Heart left ventricle (tissue), 16 donors: ENCODE results near the gene NUAK1. TPM values are rescaled to one million over a fixed set of nuclear protein-coding genes. Genes with fewer than 3 reads are reported as not detected.

ENCODE experiments used
- ATAC-seq, 4 donors: fragments of 200-7000 bp; cut with Tn5 transposase; one replicate each; pipeline ENCODE4 v1.9.1; 2020 to 2022; ENCODE audit warnings: moderate library complexity in 4 of 4, mild to moderate bottlenecking in 3 of 4, moderate number of reproducible peaks in 1 of 4
- DNase-seq, 5 donors: peaks; one replicate each; pipeline ENCODE4 v3.0.0-alpha.2; 2020
- H3K27ac ChIP-seq, 12 donors: fragments of 200-600 bp; sonication (generic) in 4 of 12; one replicate each; pipeline versions ENCODE4 v1.5.0 to v1.8.0; 2016 to 2022; ENCODE audit warnings: mild to moderate bottlenecking in 2 of 12
- H3K27me3 ChIP-seq, 9 donors: fragments of 200-600 bp; sonication (generic) in 2 of 9; one replicate each; pipeline versions ENCODE4 v1.5.1 to v1.8.0; 2016 to 2022; ENCODE audit warnings: mild to moderate bottlenecking in 3 of 9
- H3K36me3 ChIP-seq, 9 donors: fragments of 200-600 bp; sonication (generic) in 2 of 9; one replicate each; pipeline versions ENCODE4 v1.5.0 to v1.8.0; 2018 to 2022; ENCODE audit warnings: mild to moderate bottlenecking in 2 of 9
- H3K4me1 ChIP-seq, 12 donors: fragments of 200-600 bp; sonication (generic) in 4 of 12; one replicate each; pipeline versions ENCODE4 v1.5.0 to v1.8.0; 2016 to 2022; ENCODE audit warnings: mild to moderate bottlenecking in 3 of 12
- H3K4me3 ChIP-seq, 12 donors: fragments of 200-600 bp; sonication (generic) in 4 of 12; one replicate each; pipeline versions ENCODE4 v1.5.0 to v1.8.0; 2017 to 2022; ENCODE audit warnings: mild to moderate bottlenecking in 9 of 12, moderate library complexity in 4 of 12
- H3K9me3 ChIP-seq, 12 donors: fragments of 200-600 bp; sonication (generic) in 4 of 12; one replicate each; pipeline versions ENCODE4 v1.5.0 to v1.8.0; 2016 to 2022; ENCODE audit warnings: mild to moderate bottlenecking in 1 of 12
- CTCF ChIP-seq, 12 donors: fragments of 200-600 bp; sonication (generic) in 4 of 12; IDR thresholded peaks; one replicate each; pipeline versions ENCODE4 v1.5.0 to v1.8.0; 2018 to 2022; ENCODE audit warnings: antibody characterized with exemption in 12 of 12, mild to moderate bottlenecking in 5 of 12
- POLR2A ChIP-seq, 2 donors: fragments of 450-650 bp; IDR thresholded peaks; one replicate each; pipeline ENCODE4 v1.6.1; 2017; ENCODE audit warnings: antibody characterized with exemption in 2 of 2, mild to moderate bottlenecking in 2 of 2, moderate library complexity in 2 of 2
- WGBS, 4 donors: extraction: QIAGEN DNeasy Blood & Tissue Kit in 2 of 4; methylation state at CpG; one replicate each; pipeline versions ENCODE4 v1.1.5 to v1.1.7; 2013 to 2018; 5-methylcytosine and 5-hydroxymethylcytosine counted together
- intact Hi-C, 10 donors: fragments of 100-400 bp; cut with DNase I; formaldehyde crosslinking; loops; one replicate each; pipeline versions ENCODE4 v1.11.1 to v1.14.2; 2022
- polyA plus RNA-seq, 2 donors: library from polyadenylated mRNA; stranded (reverse); fragments of 200-250 nt; gene quantifications; one replicate each; pipeline ENCODE4 v1.2.3, GENCODE V29; 2013
- total RNA-seq, 9 donors: library from RNA; depleted of rRNA in 2 of 9; stranded (reverse); fragments of >200 nt in 2 of 9; fragmentation: NEBNext Ultra II Directional in 3 of 9; extraction: Animal tissue kit (Norgen Biotek cat#: 25700) in 3 of 9; gene quantifications; one replicate each; pipeline versions ENCODE4 v1.1.0 to v1.2.4, GENCODE V29; 2016 to 2023
- donor health status: ischemic (EF 13 %, LVEDD 7.1; RV severe dilation, severe dysfunction).
- donor health status: healthy with polysubstance abuse.
- donor health status: DM: no; HTN: yes; CAD: no.
- donor health status: DM: no; HTN: no; CAD: no.
- donor health status: ischemic (EF 25% LVEDD 6.9; RV normal size, moderate dysfunction).
- donor health status: ischemic (EF 25% LVEDD 5.7; RV mildly dilated, moderate dysfunction).
- donor health status: healthy.
- donor health status: DM: yes; HTN: yes; CAD: no.
- donor health status: ischemic (EF 35%, LVEDD 5.7; RV mildly dilated, moderate dysfunction).
- donor health status: nonischemic (EF 11% LVEDD 7.7; RV severe dilation, severe dysfunction).
- donor health status: DM: yes; HTN: yes; CAD: no.
- donor health status: PGD.
- donor health status: ischemic (EF 29% LVEDD 5.4; RV normal size, mild dysfunction).
- donor health status: nonischemic (EF 23%, LVEDD 6.1; RV moderate dilation, normal function).

Gene NUAK1
- total and polyA plus RNA-seq, 11 donors = 10.5 to 50.7 (median 39.4) TPM

GRCh38 chr12:106110626-106111300, 28.0 kb downstream of the NUAK1 start:
- Histone ChIP-seq H3K27me3 (no peaks in the 10 kb centered on the region), H3K27ac (peak overlapping the region in 10 of 12 donors; percentile 18 to 99 (median 81)), H3K4me3 (no peak overlapping the region), H3K9me3 (no peaks in the 10 kb centered on the region), H3K4me1 (peaks cover 27 to 100% (median 93%) of the 10 kb centered on the region in 12 donors), H3K36me3 (peaks cover 0 to 3% (median 0%) of the 10 kb centered on the region in 9 donors)
- 71 to 80% (median 77%) methylated on average over 4 of the region's 4 CpGs for WGBS, 4 donors
- no peak for TF ChIP-seq POLR2A (IDR thresholded peaks at IDR 0.05)
- TF ChIP-seq CTCF (IDR thresholded peaks at IDR 0.05) = no peak
- DNase-seq (peak in 1 of 5 donors; percentile 16), ATAC-seq (no peak)
- intact Hi-C loops = no loop called here

DNA sequence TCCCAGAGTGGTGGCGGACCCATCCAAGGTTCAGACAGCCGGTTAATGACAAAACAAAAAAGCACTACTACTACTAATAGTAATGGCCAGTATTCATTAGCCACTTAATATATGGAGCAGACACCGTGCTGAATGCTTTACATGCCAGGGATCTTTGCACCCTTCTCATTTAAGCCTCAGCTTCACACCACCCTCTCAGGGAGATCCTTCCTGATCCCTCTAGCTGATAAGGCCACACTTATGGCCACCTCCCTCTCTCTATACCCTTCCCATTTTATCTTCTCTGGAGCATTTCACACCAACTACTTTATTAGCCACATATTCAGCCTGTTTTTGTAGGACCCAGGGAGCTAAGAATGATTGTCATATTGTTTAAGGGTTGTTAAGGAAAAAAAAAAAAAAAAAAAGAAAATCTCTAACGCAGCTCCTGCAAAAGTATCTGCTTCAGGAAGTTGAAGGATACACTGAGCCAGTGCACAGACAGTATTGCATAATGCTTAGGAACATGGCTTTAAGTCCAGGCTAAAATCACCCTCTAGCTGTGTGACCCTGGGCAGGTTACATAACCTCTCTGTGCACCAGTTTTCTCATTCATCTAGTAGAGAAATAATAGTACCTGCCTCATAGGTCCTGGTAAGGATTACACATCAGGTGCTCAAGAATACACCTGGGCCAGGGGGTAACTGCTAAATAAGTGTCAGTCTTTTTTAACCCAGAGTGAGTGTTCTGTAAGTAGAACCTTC, 29.4 kb downstream of the NUAK1 start:
- Histone ChIP-seq H3K4me1 (peaks cover 19 to 100% (median 80%) of the 10 kb centered on the region in 12 donors), H3K36me3 (peaks cover 0 to 14% (median 0%) of the 10 kb centered on the region in 9 donors), H3K4me3 (no peak overlapping the region), H3K27ac (peak overlapping the region in 11 of 12 donors; percentile 17 to 99 (median 81)), H3K9me3 (no peaks in the 10 kb centered on the region), H3K27me3 (no peaks in the 10 kb centered on the region)
- TF ChIP-seq POLR2A (IDR thresholded peaks at IDR 0.05) = no peak
- no peak for TF ChIP-seq CTCF (IDR thresholded peaks at IDR 0.05)
- DNase-seq (no peak), ATAC-seq (no peak)
- 38 to 48% (median 44%) methylated on average over 4 of the region's 4 CpGs for WGBS, 4 donors
- intact Hi-C loops = no loop called here

GRCh38 chr12:106108185-106108835, 30.4 kb downstream of the NUAK1 start:
- intact Hi-C loops = no loop called here
- TF ChIP-seq CTCF (IDR thresholded peaks at IDR 0.05) (peak in 3 of 12 donors; percentile 15 to 44 (median 29)), POLR2A (IDR thresholded peaks at IDR 0.05) (no peak)
- DNase-seq (peak in 2 of 5 donors; percentile 32 to 51), ATAC-seq (peak; percentile 40 to 64 (median 60))
- no peaks in the 10 kb centered on the region for H3K9me3 ChIP-seq
- peaks cover 15 to 99% (median 75%) of the 10 kb centered on the region in 12 donors for H3K4me1 ChIP-seq
- H3K36me3 ChIP-seq = peaks cover 0 to 19% (median 3%) of the 10 kb centered on the region in 9 donors
- peak overlapping the region; percentile 16 to 99 (median 80) for H3K27ac ChIP-seq
- H3K4me3 ChIP-seq = no peak overlapping the region
- 28 to 34% (median 30%) methylated on average over 4 of the region's 4 CpGs for WGBS, 4 donors
- no peaks in the 10 kb centered on the region for H3K27me3 ChIP-seq

DNA sequence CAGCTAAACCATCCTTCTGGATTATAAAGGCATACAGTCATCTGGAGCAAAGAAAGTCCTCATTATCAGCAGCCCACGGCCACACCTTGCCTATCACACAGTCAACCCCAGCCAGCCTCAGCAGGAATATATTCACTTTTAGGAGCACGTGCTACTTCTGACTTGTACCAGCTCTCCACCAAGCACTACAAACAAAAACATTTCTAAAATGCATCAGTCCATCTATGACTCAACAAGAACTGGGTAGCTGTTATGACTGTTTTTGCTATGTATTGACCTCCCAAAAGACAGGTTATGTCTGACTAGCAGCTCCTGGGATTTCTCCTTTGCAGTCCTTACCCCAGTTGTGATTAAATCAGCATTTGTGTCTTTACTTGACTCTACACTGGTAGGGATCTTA, 31.2 kb downstream of the NUAK1 start:
- Histone ChIP-seq H3K27me3 (no peaks in the 10 kb centered on the region), H3K4me1 (peaks cover 10 to 98% (median 74%) of the 10 kb centered on the region in 12 donors), H3K27ac (peak overlapping the region; percentile 16 to 99 (median 80)), H3K9me3 (no peaks in the 10 kb centered on the region), H3K4me3 (no peak overlapping the region), H3K36me3 (peaks cover 0 to 25% (median 6%) of the 10 kb centered on the region in 9 donors)
- DNase-seq (no peak), ATAC-seq (peak in 1 of 4 donors; percentile 19)
- intact Hi-C loops = no loop called here
- 33 to 43% (median 35%) methylated on average over 2 of the region's 2 CpGs for WGBS, 4 donors
- TF ChIP-seq CTCF (IDR thresholded peaks at IDR 0.05) (no peak), POLR2A (IDR thresholded peaks at IDR 0.05) (no peak)
